HG02884 (cell line): ENCODE measurements around the gene SIRPB1.
"Not testable (repeated sequence)": the region's sequence is repeated elsewhere in the genome, so short reads cannot be mapped to it uniquely, and the experiment has no call there.

Source experiments
- ATAC-seq: cut with Tn5 transposase; IDR thresholded peaks from one replicate; pipeline ENCODE4 v1.9.1; 2021; ENCODE audit warnings: mild to moderate bottlenecking, moderate library complexity; ENCODE audit not compliant: unreplicated experiment

The SIRPB1 gene

GRCh38 chr20:1619861-1620444 is at the start of gene SIRPB1:
Gene SIRPB1, minus strand, starts transcription at chr20:1620009. Its CDS starts 65 bp downstream, at chr20:1619944.
- no peak for ATAC-seq

- ATAC-seq = no peak
Observed at GRCh38 chr20:1669304-1669703, 49.5 kb upstream of the SIRPB1 start.

- no peak for ATAC-seq
Observed at GRCh38 chr20:1667502-1668085, 47.8 kb upstream of the SIRPB1 start.

GRCh38 chr20:1666802-1667201 is 47.0 kb upstream of the SIRPB1 start:
- no peak for ATAC-seq

- no peak for ATAC-seq
Observed at GRCh38 chr20:1665345-1665744, 45.5 kb upstream of the SIRPB1 start.

GRCh38 chr20:1664911-1665310 is 45.1 kb upstream of the SIRPB1 start:
- ATAC-seq = no peak

GRCh38 chr20:1663917-1664316 is 44.1 kb upstream of the SIRPB1 start:
- ATAC-seq = no peak

GRCh38 chr20:1661542-1662299 is 41.9 kb upstream of the SIRPB1 start:
- no peak for ATAC-seq

GRCh38 chr20:1660246-1660645 is 40.4 kb upstream of the SIRPB1 start:
- no peak for ATAC-seq

- no peak for ATAC-seq
Observed at GRCh38 chr20:1657556-1658334, 37.9 kb upstream of the SIRPB1 start, which contains the start of gene SIRPG. Gene SIRPG, minus strand, starts transcription at chr20:1657779. Its CDS starts 65 bp downstream, at chr20:1657714.

- no peak for ATAC-seq
Observed at GRCh38 chr20:1656844-1657243, 37.0 kb upstream of the SIRPB1 start.

GRCh38 chr20:1654996-1655395 is 35.2 kb upstream of the SIRPB1 start:
- no peak for ATAC-seq

GRCh38 chr20:1652960-1653359 is 33.2 kb upstream of the SIRPB1 start:
- ATAC-seq = no peak

GRCh38 chr20:1652104-1652503 is 32.3 kb upstream of the SIRPB1 start:
- ATAC-seq = no peak

GRCh38 chr20:1651268-1652058 is 31.7 kb upstream of the SIRPB1 start:
- no peak for ATAC-seq

- ATAC-seq = no peak
Observed at GRCh38 chr20:1648101-1648500, 28.3 kb upstream of the SIRPB1 start.

- no peak for ATAC-seq
Observed at GRCh38 chr20:1646975-1647431, 27.2 kb upstream of the SIRPB1 start.

- no peak for ATAC-seq
Observed at GRCh38 chr20:1644101-1644962, 24.5 kb upstream of the SIRPB1 start.

- ATAC-seq = not testable (repeated sequence)
Observed at GRCh38 chr20:1638643-1639042, 18.8 kb upstream of the SIRPB1 start.
